NT2/D1 (cell line): ENCODE results near the gene SORCS3.

ENCODE experiments used
- SUZ12 ChIP-seq: IDR thresholded peaks from 2 replicates; pipeline ENCODE4 v1.6.1; 2011; ENCODE audit not compliant: insufficient read length, insufficient read depth; ENCODE audit errors: extremely low read depth
- YY1 ChIP-seq: IDR thresholded peaks from 2 replicates; pipeline ENCODE4 v1.6.1; 2011; ENCODE audit not compliant: insufficient read length, insufficient read depth
- ZNF274 ChIP-seq: IDR thresholded peaks from 2 replicates; pipeline ENCODE4 v1.6.1; 2011; ENCODE audit warnings: mild to moderate bottlenecking, low read depth, low read length

DNA sequence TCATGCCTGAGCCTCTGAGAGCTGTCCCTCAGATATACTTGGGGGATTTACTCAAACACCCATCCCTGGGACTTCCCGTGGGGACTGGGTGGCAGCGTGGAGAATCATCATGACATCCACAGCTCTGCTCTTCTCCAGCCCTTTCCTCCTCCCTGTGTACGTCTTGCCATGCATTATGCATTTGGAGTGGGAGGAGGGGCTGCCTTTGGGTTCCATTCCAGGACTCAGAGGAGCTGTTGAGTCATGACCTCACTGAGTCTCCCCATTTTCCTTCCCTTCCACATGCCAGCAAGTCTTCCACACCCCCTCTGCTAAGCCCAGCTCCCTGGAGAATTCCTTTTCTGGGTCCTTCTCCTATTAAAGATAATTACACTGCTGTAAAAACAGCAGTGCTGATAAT, 480.7 kb downstream of the SORCS3 start:
- TF ChIP-seq ZNF274: no peak
- TF ChIP-seq SUZ12: no peak
- TF ChIP-seq YY1: no peak
